Stimulated activated CD8-positive, alpha-beta memory T cell treated with anti-CD3 and anti-CD28 coated beads, Interleukin-7, amount 100 ng/mL, for 48 hours (primary cell): Measurements from ENCODE around the gene PEX12.
"Not testable (repeated sequence)": the region's sequence is repeated elsewhere in the genome, so short reads cannot be mapped to it uniquely, and the experiment has no call there.

Source experiments
- DNase-seq, 2 donors: peaks; one replicate each; pipeline ENCODE4 v3.0.0-alpha.2; 2020; ENCODE audit warnings: low read depth in 1 of 2; ENCODE audit errors: extremely low read depth in 1 of 2

PEX12 gene

DNA sequence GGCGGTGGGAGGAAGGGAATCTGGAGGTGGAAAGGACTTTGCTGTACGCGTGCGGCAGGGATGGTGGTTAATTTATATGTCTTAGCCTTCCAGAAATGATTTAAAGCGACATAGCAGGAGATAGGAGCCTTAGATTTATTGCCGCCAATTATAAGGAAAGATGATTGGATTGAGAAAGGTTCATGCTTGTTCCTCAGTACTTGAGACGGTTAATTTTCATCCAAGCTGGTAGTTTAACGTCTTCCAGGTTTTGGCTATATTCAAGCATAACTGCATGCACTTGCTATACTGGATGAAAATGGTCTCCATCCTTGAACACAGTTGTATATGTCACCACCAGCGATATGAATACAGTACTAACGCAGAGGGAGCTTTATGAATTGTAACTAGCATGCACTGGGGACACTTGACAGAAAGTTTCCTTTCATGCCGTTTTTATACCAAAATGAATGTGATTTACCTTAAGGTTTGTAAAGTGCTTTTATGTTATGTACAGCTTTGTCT lies 610 bp upstream of the PEX12 start:
- no peak for DNase-seq

- DNase-seq: no peak
Measured at GRCh38 chr17:35577830-35578196, 558 bp downstream of the PEX12 start.

DNA sequence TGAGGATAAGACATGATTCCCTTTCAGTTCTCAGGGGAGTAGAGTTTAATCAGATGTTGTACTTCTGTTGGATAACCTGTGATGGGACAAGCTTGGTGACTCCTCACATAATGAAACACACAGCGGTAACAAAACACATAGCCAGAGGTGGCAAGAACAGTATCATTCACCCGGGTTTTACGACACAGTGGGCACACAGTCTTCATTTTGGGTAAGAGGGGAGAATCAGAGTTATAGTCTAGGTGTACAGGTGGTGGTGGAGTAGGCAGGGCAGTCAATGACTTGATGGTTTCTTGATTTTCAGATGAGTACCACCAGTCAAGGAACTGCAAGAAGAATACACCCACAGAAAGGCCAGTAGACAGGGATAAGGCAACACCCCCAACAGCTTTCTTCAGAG lies 2.6 kb downstream of the PEX12 start:
- no peak for DNase-seq

DNA sequence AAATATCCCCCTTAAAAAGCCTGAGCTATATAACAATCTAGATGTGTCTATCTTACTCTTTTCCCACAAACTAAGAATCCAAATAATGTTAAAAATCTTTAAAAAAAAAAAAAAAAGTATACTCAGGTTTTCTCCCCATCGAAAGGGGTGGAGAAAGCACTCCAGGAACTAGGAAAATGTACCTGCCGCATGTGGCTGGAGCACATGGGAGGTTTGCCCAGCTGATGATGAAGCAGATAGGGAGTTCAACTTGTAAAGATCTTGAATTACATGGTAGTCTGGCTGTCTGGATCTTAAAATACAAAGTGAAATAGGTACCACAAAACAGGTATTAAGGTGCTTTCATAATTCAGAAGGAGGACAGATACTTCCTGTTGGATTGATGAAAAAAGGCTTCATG lies 9.0 kb downstream of the PEX12 start:
- DNase-seq: no peak

DNA sequence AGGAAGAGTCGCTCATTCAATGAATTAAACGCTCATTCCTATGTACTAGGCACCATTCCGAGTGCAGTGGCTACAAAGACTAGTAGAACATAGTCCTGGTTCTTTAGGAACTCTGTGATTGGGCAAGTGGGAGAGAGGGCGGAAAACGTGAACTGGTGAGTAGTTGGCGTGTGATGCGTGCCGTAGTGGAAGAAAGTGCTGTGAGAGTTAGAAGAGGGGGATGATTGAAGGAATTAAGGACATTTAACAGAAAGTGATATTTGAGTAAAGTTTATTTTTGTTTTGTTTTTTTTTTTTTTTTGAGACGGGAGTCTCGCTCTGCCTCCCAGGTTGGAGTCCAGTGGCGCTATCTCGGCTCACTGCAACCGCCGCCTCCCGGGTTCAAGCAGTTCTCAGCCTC lies 9.8 kb downstream of the PEX12 start:
- DNase-seq: no peak

DNA sequence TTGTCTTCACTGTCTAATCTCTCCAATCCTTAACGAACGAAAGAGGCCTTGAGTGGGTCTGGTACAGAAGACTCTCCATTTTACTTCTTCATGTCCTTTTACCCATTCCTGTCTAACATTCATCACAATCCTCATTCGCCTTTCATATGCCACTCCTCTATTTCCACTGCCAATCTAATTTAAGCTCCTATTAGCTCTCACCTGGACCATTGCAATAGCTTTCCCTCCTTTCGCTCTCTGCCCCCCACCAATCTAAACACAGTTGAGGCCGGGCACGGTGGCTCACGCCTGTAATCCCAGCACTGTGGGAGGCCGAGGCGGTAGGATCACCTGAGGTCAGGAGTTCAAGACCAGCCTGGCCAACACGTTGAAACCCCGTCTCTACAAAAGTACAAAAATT lies 11.4 kb downstream of the PEX12 start:
- DNase-seq: no peak

- not testable (repeated sequence) for DNase-seq
Measured at GRCh38 chr17:35563181-35563580, 15.2 kb downstream of the PEX12 start.

DNA sequence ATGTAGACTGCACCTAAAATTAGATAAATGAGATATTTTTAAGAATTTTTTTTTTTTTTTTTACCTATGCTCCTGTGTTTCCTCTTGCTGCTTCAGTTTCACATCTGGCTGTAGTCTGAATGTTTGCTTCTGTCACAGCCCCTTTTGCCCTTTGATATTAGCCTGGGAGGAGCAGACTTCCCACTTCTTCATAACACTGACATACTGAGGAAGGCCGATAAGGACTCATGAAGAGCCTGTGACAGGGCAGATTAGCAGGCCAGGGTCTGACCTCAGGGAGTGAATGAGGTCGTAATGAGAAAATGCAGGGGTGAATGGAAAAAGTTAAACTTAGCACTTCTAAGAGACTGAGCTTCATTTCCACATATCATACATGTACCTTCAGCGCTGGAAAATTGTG lies 17.7 kb downstream of the PEX12 start, which contains the start of gene SLFN14:
TSS of gene SLFN14 (minus strand) at position 117 of the 400 bp plus-strand sequence. CDS start 2,757 bp downstream, outside the sequence.
- no peak for DNase-seq

DNA sequence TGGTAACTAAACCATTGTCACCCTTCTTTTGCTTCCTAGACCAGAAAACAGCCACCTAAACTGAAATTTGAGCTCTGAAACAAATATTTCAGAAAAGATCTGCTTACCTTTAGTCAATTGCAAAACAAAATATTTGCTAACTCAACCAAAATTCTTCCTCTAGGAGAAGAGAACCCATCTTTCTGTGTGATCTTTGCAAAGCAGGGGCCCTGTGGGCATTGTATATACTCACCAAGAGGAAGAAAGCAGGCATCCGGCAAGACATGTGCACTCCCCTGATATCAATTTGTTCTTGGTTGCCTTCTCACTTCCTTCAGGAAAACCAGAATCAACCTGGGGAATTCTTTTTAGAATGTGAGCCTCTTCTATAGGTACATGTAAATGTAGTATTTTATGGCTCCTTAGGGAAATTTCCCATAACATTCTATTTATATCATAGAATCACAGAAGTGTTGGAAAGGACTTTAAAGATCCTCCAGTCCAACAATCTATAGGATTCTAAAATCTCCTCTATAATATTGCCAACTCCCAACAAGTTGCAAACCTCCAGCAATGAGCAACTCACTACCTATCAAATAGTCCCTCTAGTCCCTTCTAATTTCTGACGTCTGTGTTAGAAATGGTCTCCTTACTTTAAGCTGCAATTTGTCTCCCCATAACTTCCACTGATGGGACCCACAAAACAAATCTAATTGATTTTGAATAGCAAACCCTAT lies 18.7 kb downstream of the PEX12 start:
- DNase-seq: no peak

- DNase-seq: no peak
Measured at GRCh38 chr17:35557353-35557752, 21.0 kb downstream of the PEX12 start.

DNA sequence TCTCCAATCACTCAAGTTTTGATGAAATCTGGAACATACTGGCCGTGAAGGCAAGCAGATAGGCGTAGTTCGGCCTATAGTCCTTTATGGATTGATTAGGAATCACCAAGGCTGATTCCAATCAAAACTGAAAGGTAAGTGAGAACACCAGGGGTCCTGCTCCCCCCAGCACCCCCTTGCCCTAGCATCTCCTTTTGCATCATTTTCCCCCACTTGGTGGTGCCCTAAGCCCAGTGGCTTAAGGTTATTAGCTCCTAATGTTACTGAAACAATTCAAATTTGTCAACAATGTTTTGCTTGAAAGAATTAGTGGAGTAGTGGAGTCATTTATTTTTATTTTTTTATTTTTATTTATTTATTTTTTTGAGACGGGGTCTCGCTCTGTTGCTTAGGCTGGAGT lies 22.7 kb downstream of the PEX12 start:
- no peak for DNase-seq

DNA sequence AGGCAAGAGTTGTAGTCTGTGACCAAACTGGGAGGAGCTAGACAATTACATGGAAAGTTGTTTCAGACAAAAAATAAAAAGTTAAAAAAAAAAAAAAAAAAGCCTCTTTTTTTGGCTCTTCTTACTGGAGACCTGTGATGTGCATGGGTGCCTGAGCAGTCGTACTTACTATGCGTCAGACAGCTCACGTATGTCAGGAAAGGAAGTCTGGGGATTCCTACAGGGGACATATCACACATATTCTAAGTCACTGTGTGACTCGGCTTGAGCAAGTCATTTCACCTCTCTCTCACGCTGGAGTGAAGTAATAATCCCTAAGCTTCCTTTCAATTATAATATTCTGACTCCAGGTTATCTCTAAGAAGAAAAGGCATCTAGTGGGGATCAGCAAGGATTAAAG lies 23.7 kb downstream of the PEX12 start:
- no peak for DNase-seq

GRCh38 chr17:35553310-35553709 lies 25.1 kb downstream of the PEX12 start:
- no peak for DNase-seq

- no peak for DNase-seq
Measured at GRCh38 chr17:35548978-35549377, 29.4 kb downstream of the PEX12 start.

DNA sequence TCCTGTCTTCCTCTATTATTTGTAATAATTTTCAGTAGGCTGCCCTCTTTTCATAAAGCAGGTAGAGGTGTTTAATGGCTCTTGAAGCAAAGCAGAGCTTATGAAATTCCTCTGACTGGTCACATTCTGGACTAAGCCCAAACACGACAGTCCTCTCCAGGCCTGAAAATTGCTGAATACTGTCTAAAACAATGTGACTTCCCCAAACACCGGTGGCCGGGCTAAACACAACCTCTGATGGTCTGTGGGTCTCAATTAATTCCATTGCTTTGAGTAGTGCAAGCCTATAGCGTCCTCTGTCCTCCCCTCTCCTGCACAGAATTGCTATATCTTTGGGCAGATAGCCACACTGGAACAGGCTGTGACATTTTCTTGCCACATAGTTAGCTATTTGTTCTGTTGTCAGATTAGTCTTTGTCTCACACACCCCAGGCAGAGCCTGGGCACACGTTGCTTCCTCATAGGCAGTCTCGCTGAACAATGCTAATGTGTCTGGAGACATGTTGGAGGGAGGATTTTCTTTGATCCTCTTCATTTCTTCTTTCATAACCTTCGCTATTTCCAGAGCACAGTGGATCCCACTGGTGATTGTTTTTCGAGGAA lies 30.1 kb downstream of the PEX12 start:
- DNase-seq: no peak

GRCh38 chr17:35546487-35546886 lies 31.9 kb downstream of the PEX12 start:
- no peak for DNase-seq

- no peak for DNase-seq
Measured at GRCh38 chr17:35545150-35545549, 33.2 kb downstream of the PEX12 start.

DNA sequence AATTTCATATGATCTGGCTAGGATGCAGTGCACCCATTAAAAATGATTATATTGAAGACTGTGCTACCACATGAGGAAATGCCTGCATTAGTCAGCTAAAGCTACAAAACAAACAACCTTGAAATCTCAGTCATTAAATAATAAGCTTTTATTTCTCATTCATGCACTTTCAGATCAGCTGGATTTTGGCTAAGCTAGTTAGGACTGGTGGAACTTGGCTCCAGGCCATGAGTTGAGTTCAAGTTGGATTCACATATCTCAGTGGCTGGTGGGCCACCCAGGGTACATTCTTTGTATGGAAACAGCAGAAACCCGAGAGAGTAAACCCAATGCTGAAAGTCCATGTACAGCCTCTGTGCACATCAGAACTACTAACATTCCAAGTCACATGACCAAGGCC lies 34.5 kb downstream of the PEX12 start:
- no peak for DNase-seq

- no peak for DNase-seq
Measured at GRCh38 chr17:35542990-35543389, 35.4 kb downstream of the PEX12 start.

- DNase-seq: no peak
Measured at GRCh38 chr17:35541434-35541833, 36.9 kb downstream of the PEX12 start.

- no peak for DNase-seq
Measured at GRCh38 chr17:35540589-35541404, 37.6 kb downstream of the PEX12 start.

DNA sequence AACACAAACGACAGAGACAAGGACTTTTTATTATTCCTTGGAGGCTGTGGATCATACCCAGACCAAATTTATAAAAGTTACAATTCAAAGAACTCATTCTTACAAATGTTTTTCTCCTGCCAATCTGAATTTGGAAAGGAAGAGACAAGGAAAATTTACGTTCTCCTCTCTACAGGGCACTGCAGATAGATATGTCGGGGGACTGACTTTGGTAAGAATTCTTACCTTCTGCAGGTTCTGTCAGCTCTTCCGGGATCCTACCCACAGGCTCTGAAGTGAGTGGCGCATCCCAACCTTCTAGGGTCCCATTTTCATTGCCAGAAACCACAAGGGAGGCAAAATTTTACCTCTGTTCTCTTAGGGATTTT lies 38.7 kb downstream of the PEX12 start:
- DNase-seq: no peak
